Parathyroid adenoma (tissue), 2 donors: ENCODE measurements around the gene AGAP9.

Experiments used
- H2AFZ ChIP-seq: fragments of 300-600 bp; sonication (generic); one replicate; pipeline ENCODE4 v1.7.0; 2017; ENCODE audit warnings: antibody characterized with exemption, mild to moderate bottlenecking
- H3K27ac ChIP-seq: fragments of 300-600 bp; sonication (generic); one replicate; pipeline ENCODE4 v1.7.0; 2017
- H3K27me3 ChIP-seq: fragments of 300-600 bp; sonication (generic); one replicate; pipeline ENCODE4 v1.7.0; 2017; ENCODE audit warnings: low read length; ENCODE audit not compliant: control insufficient read depth, insufficient read depth
- H3K36me3 ChIP-seq: fragments of 300-600 bp; sonication (generic); one replicate; pipeline ENCODE4 v1.7.0; 2017; ENCODE audit warnings: low read length; ENCODE audit not compliant: control insufficient read depth, insufficient read depth
- H3K4me1 ChIP-seq: fragments of 300-600 bp; sonication (generic); one replicate; pipeline ENCODE4 v1.7.0; 2017; ENCODE audit warnings: control low read depth
- H3K4me2 ChIP-seq: fragments of 300-600 bp; sonication (generic); one replicate; pipeline ENCODE4 v1.7.0; 2017; ENCODE audit warnings: low read length
- H3K4me3 ChIP-seq: fragments of 300-600 bp; sonication (generic); one replicate; pipeline ENCODE4 v1.7.0; 2017; ENCODE audit warnings: low read depth, low read length
- H3K79me2 ChIP-seq: fragments of 300-600 bp; sonication (generic); one replicate; pipeline ENCODE4 v1.7.0; 2017; ENCODE audit warnings: control low read depth
- H3K9ac ChIP-seq: fragments of 300-600 bp; sonication (generic); one replicate; pipeline ENCODE4 v1.7.0; 2017; ENCODE audit warnings: mild to moderate bottlenecking
- H3K9me3 ChIP-seq: fragments of 300-600 bp; sonication (generic); one replicate; pipeline ENCODE4 v1.7.0; 2017; ENCODE audit warnings: low read length; ENCODE audit not compliant: control insufficient read depth
- TF ChIP-seq, protein P1 (sequence below): fragments of 300-600 bp; sonication (generic); IDR thresholded peaks from one replicate; pipeline ENCODE4 v1.7.0; 2017; ENCODE audit warnings: antibody characterized with exemption, mild to moderate bottlenecking
- donor health status: primary hyperparathyroidism.

Gene AGAP9

GRCh38 chr10:47458466-47459154 is 64.8 kb downstream of the AGAP9 start:
- no peak overlapping the region for H3K4me2 ChIP-seq
- no peak overlapping the region for H3K27ac ChIP-seq
- no peaks in the 10 kb centered on the region for H3K36me3 ChIP-seq
- no peak overlapping the region for H2AFZ ChIP-seq
- H3K79me2 ChIP-seq, result no peaks in the 10 kb centered on the region
- H3K4me1 ChIP-seq, result no peaks in the 10 kb centered on the region
- TF ChIP-seq, protein P1, sequence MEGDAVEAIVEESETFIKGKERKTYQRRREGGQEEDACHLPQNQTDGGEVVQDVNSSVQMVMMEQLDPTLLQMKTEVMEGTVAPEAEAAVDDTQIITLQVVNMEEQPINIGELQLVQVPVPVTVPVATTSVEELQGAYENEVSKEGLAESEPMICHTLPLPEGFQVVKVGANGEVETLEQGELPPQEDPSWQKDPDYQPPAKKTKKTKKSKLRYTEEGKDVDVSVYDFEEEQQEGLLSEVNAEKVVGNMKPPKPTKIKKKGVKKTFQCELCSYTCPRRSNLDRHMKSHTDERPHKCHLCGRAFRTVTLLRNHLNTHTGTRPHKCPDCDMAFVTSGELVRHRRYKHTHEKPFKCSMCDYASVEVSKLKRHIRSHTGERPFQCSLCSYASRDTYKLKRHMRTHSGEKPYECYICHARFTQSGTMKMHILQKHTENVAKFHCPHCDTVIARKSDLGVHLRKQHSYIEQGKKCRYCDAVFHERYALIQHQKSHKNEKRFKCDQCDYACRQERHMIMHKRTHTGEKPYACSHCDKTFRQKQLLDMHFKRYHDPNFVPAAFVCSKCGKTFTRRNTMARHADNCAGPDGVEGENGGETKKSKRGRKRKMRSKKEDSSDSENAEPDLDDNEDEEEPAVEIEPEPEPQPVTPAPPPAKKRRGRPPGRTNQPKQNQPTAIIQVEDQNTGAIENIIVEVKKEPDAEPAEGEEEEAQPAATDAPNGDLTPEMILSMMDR, result no peak
- no peaks in the 10 kb centered on the region for H3K27me3 ChIP-seq
- H3K9ac ChIP-seq, result no peak overlapping the region
- no peaks in the 10 kb centered on the region for H3K9me3 ChIP-seq
- no peak overlapping the region for H3K4me3 ChIP-seq

- Histone ChIP-seq H3K36me3 (no peaks in the 10 kb centered on the region), H3K4me2 (no peak overlapping the region), H3K4me3 (no peak overlapping the region), H3K9me3 (no peaks in the 10 kb centered on the region), H3K4me1 (no peaks in the 10 kb centered on the region), H3K79me2 (no peaks in the 10 kb centered on the region), H3K27me3 (no peaks in the 10 kb centered on the region), H2AFZ (no peak overlapping the region), H3K27ac (no peak overlapping the region), H3K9ac (no peak overlapping the region)
- TF ChIP-seq, protein P1, result no peak
Observed at GRCh38 chr10:47457826-47458225, 65.6 kb downstream of the AGAP9 start.

DNA sequence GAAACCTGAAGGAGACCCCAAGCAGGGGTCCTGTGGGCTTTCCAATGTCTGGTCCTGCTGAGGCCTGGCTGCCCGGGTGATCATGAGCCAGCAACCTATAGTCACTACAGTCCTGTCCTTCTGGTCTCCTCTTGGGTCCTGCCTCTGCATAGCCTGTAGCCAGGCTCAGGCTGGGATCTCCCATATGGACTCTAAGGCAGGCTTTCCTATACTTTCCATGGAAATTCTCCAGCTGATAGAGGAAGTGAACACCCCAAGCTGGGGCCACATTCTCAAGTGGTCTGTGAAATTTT is 66.0 kb downstream of the AGAP9 start:
- no peak overlapping the region for H3K27ac ChIP-seq
- no peaks in the 10 kb centered on the region for H3K27me3 ChIP-seq

GRCh38 chr10:47456794-47457527 is 66.5 kb downstream of the AGAP9 start:
- no peaks in the 10 kb centered on the region for H3K9me3 ChIP-seq
- no peaks in the 10 kb centered on the region for H3K36me3 ChIP-seq
- H3K27ac ChIP-seq, result no peak overlapping the region
- no peak overlapping the region for H2AFZ ChIP-seq
- no peak overlapping the region for H3K4me2 ChIP-seq
- no peaks in the 10 kb centered on the region for H3K27me3 ChIP-seq
- no peak overlapping the region for H3K9ac ChIP-seq
- no peak overlapping the region for H3K4me3 ChIP-seq
- no peaks in the 10 kb centered on the region for H3K4me1 ChIP-seq
- no peaks in the 10 kb centered on the region for H3K79me2 ChIP-seq
- TF ChIP-seq, protein P1, result no peak

More for the DNA sequence above, 66.0 kb downstream of the AGAP9 start:
- Histone ChIP-seq H3K9me3 (no peaks in the 10 kb centered on the region), H3K4me3 (no peak overlapping the region), H2AFZ (no peak overlapping the region), H3K4me2 (no peak overlapping the region), H3K4me1 (no peaks in the 10 kb centered on the region), H3K79me2 (no peaks in the 10 kb centered on the region), H3K36me3 (no peaks in the 10 kb centered on the region), H3K9ac (no peak overlapping the region)
- TF ChIP-seq, protein P1, result no peak
